GM23338 (cell line): ENCODE data around the gene CAAP1.

ENCODE experiments used
- JUNB ChIP-seq: IDR thresholded peaks from one replicate; pipeline ENCODE4 v1.6.1; 2016; ENCODE audit warnings: antibody characterized with exemption; ENCODE audit not compliant: unreplicated experiment
- POLR2AphosphoS5 ChIP-seq: IDR thresholded peaks from 2 replicates; pipeline ENCODE4 v1.6.1; 2016; ENCODE audit warnings: antibody characterized with exemption, low read depth
- TF ChIP-seq, protein P1 (sequence below), 2 experiments: fragments of 200-600 bp in 1 of 2; sonication (generic) in 1 of 2; conservative IDR thresholded peaks; 2 replicates each; pipeline versions ENCODE4 v1.5.1 to v1.6.1; 2016 to 2017; ENCODE audit warnings: antibody characterized with exemption in 2 of 2, low read depth in 2 of 2, mild to moderate bottlenecking in 2 of 2, moderate library complexity in 1 of 2

DNA sequence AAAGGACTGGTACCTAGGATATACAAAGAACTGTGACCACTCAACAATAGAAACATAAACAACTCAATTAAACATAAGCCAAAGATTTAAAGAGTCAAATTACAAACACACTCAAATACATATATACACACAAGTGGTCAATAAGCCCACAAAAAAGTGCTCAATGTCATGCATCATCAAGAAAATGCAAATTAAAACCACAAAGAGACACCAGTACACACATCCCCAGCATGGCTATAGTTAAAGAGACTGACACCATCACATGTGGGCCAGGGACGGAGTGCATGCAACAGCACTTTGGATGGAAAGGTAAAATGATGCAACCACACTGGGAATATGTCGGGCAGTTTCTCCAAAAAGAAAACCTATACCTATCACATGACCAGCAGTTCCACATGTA is 89.7 kb downstream of the CAAP1 start:
- TF ChIP-seq, protein P1, sequence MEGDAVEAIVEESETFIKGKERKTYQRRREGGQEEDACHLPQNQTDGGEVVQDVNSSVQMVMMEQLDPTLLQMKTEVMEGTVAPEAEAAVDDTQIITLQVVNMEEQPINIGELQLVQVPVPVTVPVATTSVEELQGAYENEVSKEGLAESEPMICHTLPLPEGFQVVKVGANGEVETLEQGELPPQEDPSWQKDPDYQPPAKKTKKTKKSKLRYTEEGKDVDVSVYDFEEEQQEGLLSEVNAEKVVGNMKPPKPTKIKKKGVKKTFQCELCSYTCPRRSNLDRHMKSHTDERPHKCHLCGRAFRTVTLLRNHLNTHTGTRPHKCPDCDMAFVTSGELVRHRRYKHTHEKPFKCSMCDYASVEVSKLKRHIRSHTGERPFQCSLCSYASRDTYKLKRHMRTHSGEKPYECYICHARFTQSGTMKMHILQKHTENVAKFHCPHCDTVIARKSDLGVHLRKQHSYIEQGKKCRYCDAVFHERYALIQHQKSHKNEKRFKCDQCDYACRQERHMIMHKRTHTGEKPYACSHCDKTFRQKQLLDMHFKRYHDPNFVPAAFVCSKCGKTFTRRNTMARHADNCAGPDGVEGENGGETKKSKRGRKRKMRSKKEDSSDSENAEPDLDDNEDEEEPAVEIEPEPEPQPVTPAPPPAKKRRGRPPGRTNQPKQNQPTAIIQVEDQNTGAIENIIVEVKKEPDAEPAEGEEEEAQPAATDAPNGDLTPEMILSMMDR (conservative IDR thresholded peaks at IDR 0.05; ENCODE audit: low read depth in 2 of 2), result no peak
- TF ChIP-seq JUNB, result no peak
- TF ChIP-seq POLR2AphosphoS5, result no peak
